Peyer's patch (tissue), 4 donors: Measurements from ENCODE around the gene SYNE1.

ENCODE experiments used
- CTCF ChIP-seq, 6 experiments: fragments of 450-650 bp in 4 of 6; fragments of 200-600 bp in 2 of 6; sonication (generic) in 1 of 6; IDR thresholded peaks; one replicate each; pipeline ENCODE4 v1.5.1; 2017 to 2019; ENCODE audit warnings: antibody characterized with exemption in 6 of 6, mild to moderate bottlenecking in 3 of 6, moderate library complexity in 1 of 6
- POLR2A ChIP-seq, 2 donors: fragments of 450-650 bp; IDR thresholded peaks; one replicate each; pipeline ENCODE4 v1.5.1; 2017; ENCODE audit warnings: antibody characterized with exemption in 2 of 2, mild to moderate bottlenecking in 2 of 2, moderate library complexity in 2 of 2

- TF ChIP-seq CTCF (IDR thresholded peaks at IDR 0.05) (no peak), POLR2A (IDR thresholded peaks at IDR 0.05) (no peak)
Measured at GRCh38 chr6:152188011-152188410, 449.2 kb downstream of the SYNE1 start.
